Measurements from ENCODE around the gene FGD6. TPM values are rescaled to one million over a fixed set of nuclear protein-coding genes. Genes with fewer than 3 reads are reported as not detected.
A peak's percentile ranks its signal among the peaks of the same experiment; 100 is the strongest.
"Not testable (repeated sequence)": the region's sequence is repeated elsewhere in the genome, so short reads cannot be mapped to it uniquely, and the experiment has no call there.

The FGD6 gene
- total and polyA plus RNA-seq, 2 donors (not counting 1 experiment from before 2014, with no cell fraction given) = 1.2 to 8.4 TPM

DNA sequence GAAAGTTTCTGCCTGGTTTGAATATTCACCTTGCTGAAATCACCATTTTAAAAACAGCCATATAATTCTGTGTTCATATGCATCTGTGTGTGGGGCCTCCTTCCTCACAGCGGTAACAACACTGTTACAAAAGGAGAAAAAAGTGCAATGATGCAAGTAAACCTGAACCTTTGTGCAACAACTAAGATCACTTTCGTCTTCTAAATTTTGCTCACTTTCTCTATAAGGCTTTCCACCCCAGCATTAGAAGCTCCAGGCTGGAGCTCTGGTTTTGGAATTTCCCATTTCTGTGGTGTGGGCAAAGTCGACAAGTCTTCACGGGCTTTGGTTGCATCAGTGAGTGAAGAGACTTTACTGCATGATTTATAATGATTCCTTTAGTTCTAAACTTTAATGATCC is 18.4 kb downstream of the FGD6 start:
- WGBS (ENCODE audit: insufficient coverage) = no CpG with 5 or more reads among the region's 4 CpGs
- H3K4me3 Mint-ChIP-seq = peak overlapping the region; percentile 63
- no peaks in the 10 kb centered on the region for H3K27me3 ChIP-seq (replicated peaks in 1 of 4; ENCODE audit: control extremely low read depth in 1 of 4, control insufficient read depth in 3 of 4, insufficient read depth in 4 of 4, low read length in 3 of 4)
- no peaks in the 10 kb centered on the region for H3K9me3 ChIP-seq (ENCODE audit: control extremely low read depth in 1 of 3, control insufficient read depth in 2 of 3, insufficient read depth in 1 of 3, low read length in 2 of 3)
- H3K27me3 Mint-ChIP-seq = no peaks in the 10 kb centered on the region
- no peaks in the 10 kb centered on the region for H3K9me3 Mint-ChIP-seq (ENCODE audit: insufficient read depth)
- no peak overlapping the region for H3K4me2 ChIP-seq (replicated peaks; ENCODE audit: low read depth, low read length, poor library complexity, severe bottlenecking)
- H3K4me3 ChIP-seq (ENCODE audit: control extremely low read depth in 1 of 5, extremely low read depth in 1 of 5, insufficient read depth in 1 of 5, low read depth in 2 of 5, low read length in 4 of 5) = peak overlapping the region in 1 of 5 experiments; percentile 11
- H2AFZ ChIP-seq (ENCODE audit: insufficient read depth, low read depth, low read length, poor library complexity, severe bottlenecking) = no peak overlapping the region
- CTCF ChIA-PET = interaction anchor here (1.5 to 2.1 kb wide), 2 partner anchors 16 to 19 kb away, joined by 5 to 7 read pairs; partner anchors contain the start of genes FGD6 and VEZT
- POLR2A ChIA-PET = no interaction called here
- H3K36me3 ChIP-seq (replicated peaks in 1 of 2; ENCODE audit: control extremely low read depth in 1 of 2, control insufficient read depth in 1 of 2, extremely low read depth in 1 of 2, insufficient read depth in 2 of 2, low read length in 1 of 2) = no peaks in the 10 kb centered on the region
- TF ChIP-seq EZH2 (IDR thresholded peaks at IDR 0.05; ENCODE audit: borderline replicate concordance, insufficient read depth, low read depth, low read length, poor library complexity, severe bottlenecking) = no peak
- TF ChIP-seq CTCF (IDR thresholded peaks at IDR 0.05) = no peak
- DNase-seq (peak; percentile 35), ATAC-seq (ENCODE audit: low read depth) (peak; percentile 42)
- peaks cover 40% of the 10 kb centered on the region for H3K4me1 Mint-ChIP-seq
- peaks cover 4 to 9% of the 10 kb centered on the region in 2 donors for H3K4me1 ChIP-seq (ENCODE audit: control insufficient read depth in 2 of 2, insufficient read depth in 2 of 2, low read length in 2 of 2)
- peak overlapping the region; percentile 80 for H3K27ac Mint-ChIP-seq
- no peaks in the 10 kb centered on the region for H3K79me2 ChIP-seq (ENCODE audit: control insufficient read depth, insufficient read depth, low read length)
- H4K20me1 ChIP-seq (ENCODE audit: control insufficient read depth, insufficient read depth, low read length, poor library complexity, severe bottlenecking) = no peaks in the 10 kb centered on the region
- peak overlapping the region in 1 of 2 donors; percentile 26 for H3K27ac ChIP-seq (ENCODE audit: low read length in 2 of 2)
- H3K9ac ChIP-seq (ENCODE audit: low read length) = no peak overlapping the region
- intact Hi-C loops (cut with micrococcal nuclease) = loop anchor here (1.0 kb wide), 1 partner anchor 18 kb away; the partner anchor contains the start of genes FGD6 and VEZT

DNA sequence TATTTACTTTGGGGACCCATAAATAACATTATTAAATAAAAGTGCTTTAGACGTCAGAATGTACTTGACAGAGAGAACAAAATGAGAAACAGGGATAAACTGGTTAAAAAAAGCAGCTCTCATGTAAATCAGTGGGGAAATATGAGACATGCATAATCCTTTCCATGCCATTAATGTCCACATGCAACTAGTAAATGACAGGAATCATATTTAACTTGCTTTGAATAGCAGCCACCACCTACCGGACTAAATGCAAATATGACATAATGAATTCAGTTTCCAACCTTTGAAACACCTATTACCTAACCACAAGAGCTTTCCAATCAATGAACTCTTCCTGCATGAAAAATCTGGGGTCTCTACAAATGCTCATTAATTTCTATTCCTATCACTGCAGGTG is 19.6 kb downstream of the FGD6 start:
- no peaks in the 10 kb centered on the region for H3K79me2 ChIP-seq (ENCODE audit: control insufficient read depth, insufficient read depth, low read length)
- no peaks in the 10 kb centered on the region for H3K27me3 Mint-ChIP-seq
- TF ChIP-seq CTCF (IDR thresholded peaks at IDR 0.05) = no peak
- no peak for TF ChIP-seq EZH2 (IDR thresholded peaks at IDR 0.05; ENCODE audit: borderline replicate concordance, insufficient read depth, low read depth, low read length, poor library complexity, severe bottlenecking)
- H3K27me3 ChIP-seq (replicated peaks in 1 of 4; ENCODE audit: control extremely low read depth in 1 of 4, control insufficient read depth in 3 of 4, insufficient read depth in 4 of 4, low read length in 3 of 4) = no peaks in the 10 kb centered on the region
- no peak overlapping the region for H3K4me2 ChIP-seq (replicated peaks; ENCODE audit: low read depth, low read length, poor library complexity, severe bottlenecking)
- H3K4me1 Mint-ChIP-seq = peaks cover 31% of the 10 kb centered on the region
- no peaks in the 10 kb centered on the region for H3K9me3 ChIP-seq (ENCODE audit: control extremely low read depth in 1 of 3, control insufficient read depth in 2 of 3, insufficient read depth in 1 of 3, low read length in 2 of 3)
- ChIA-PET CTCF (interaction anchor here (0.5 kb wide), 1 partner anchor 206 kb away, joined by 3 read pairs; no protein-coding TSS in a partner anchor), POLR2A (no interaction called here)
- H3K9me3 Mint-ChIP-seq (ENCODE audit: insufficient read depth) = no peaks in the 10 kb centered on the region
- H3K36me3 ChIP-seq (replicated peaks in 1 of 2; ENCODE audit: control extremely low read depth in 1 of 2, control insufficient read depth in 1 of 2, extremely low read depth in 1 of 2, insufficient read depth in 2 of 2, low read length in 1 of 2) = no peaks in the 10 kb centered on the region
- peak overlapping the region; percentile 52 for H3K4me3 Mint-ChIP-seq
- H4K20me1 ChIP-seq (ENCODE audit: control insufficient read depth, insufficient read depth, low read length, poor library complexity, severe bottlenecking) = no peaks in the 10 kb centered on the region
- H3K4me3 ChIP-seq (ENCODE audit: control extremely low read depth in 1 of 5, extremely low read depth in 1 of 5, insufficient read depth in 1 of 5, low read depth in 2 of 5, low read length in 4 of 5) = no peak overlapping the region
- H3K27ac Mint-ChIP-seq = peak overlapping the region; percentile 77
- ATAC-seq (ENCODE audit: low read depth) (no peak), DNase-seq (no peak)
- no peak overlapping the region for H2AFZ ChIP-seq (ENCODE audit: insufficient read depth, low read depth, low read length, poor library complexity, severe bottlenecking)
- 80% methylated on average over 1 of the region's 2 CpGs for WGBS (ENCODE audit: insufficient coverage)
- peaks cover 2 to 6% of the 10 kb centered on the region in 2 donors for H3K4me1 ChIP-seq (ENCODE audit: control insufficient read depth in 2 of 2, insufficient read depth in 2 of 2, low read length in 2 of 2)
- no peak overlapping the region for H3K27ac ChIP-seq (ENCODE audit: low read length in 2 of 2)
- no peak overlapping the region for H3K9ac ChIP-seq (ENCODE audit: low read length)
- intact Hi-C loops (cut with micrococcal nuclease) = loop anchor here (1.0 kb wide), 1 partner anchor 20 kb away; the partner anchor contains the start of genes FGD6 and VEZT

- H3K9me3 Mint-ChIP-seq (ENCODE audit: insufficient read depth); DNase-seq; H3K36me3 ChIP-seq (replicated peaks in 1 of 2; ENCODE audit: control extremely low read depth in 1 of 2, control insufficient read depth in 1 of 2, extremely low read depth in 1 of 2, insufficient read depth in 2 of 2, low read length in 1 of 2); H3K9me3 ChIP-seq (ENCODE audit: control extremely low read depth in 1 of 3, control insufficient read depth in 2 of 3, insufficient read depth in 1 of 3, low read length in 2 of 3); ATAC-seq (ENCODE audit: low read depth); H3K4me3 Mint-ChIP-seq; H2AFZ ChIP-seq (ENCODE audit: insufficient read depth, low read depth, low read length, poor library complexity, severe bottlenecking); H3K27me3 Mint-ChIP-seq; H3K27me3 ChIP-seq (replicated peaks in 1 of 4; ENCODE audit: control extremely low read depth in 1 of 4, control insufficient read depth in 3 of 4, insufficient read depth in 4 of 4, low read length in 3 of 4); H3K27ac ChIP-seq (ENCODE audit: low read length in 2 of 2); H3K4me1 ChIP-seq (ENCODE audit: control insufficient read depth in 2 of 2, insufficient read depth in 2 of 2, low read length in 2 of 2); intact Hi-C loops (cut with micrococcal nuclease); H3K4me2 ChIP-seq (replicated peaks; ENCODE audit: low read depth, low read length, poor library complexity, severe bottlenecking); CTCF ChIA-PET; H3K79me2 ChIP-seq (ENCODE audit: control insufficient read depth, insufficient read depth, low read length); H3K4me3 ChIP-seq (ENCODE audit: control extremely low read depth in 1 of 5, extremely low read depth in 1 of 5, insufficient read depth in 1 of 5, low read depth in 2 of 5, low read length in 4 of 5); H4K20me1 ChIP-seq (ENCODE audit: control insufficient read depth, insufficient read depth, low read length, poor library complexity, severe bottlenecking); H3K9ac ChIP-seq (ENCODE audit: low read length): not testable (repeated sequence)
- H3K4me1 Mint-ChIP-seq = peaks cover 32% of the 10 kb centered on the region
- WGBS (ENCODE audit: insufficient coverage) = 80% methylated on average over 1 of the region's 7 CpGs
- peak overlapping the region; percentile 20 for H3K27ac Mint-ChIP-seq
- POLR2A ChIA-PET = interaction anchor here (0.6 to 0.8 kb wide), 2 partner anchors 17 to 30 kb away, joined by 3 read pairs; no protein-coding TSS in a partner anchor
Observed at GRCh38 chr12:95196875-95197569, 20.2 kb downstream of the FGD6 start.
